ENCODE measurements around the gene PPP6R3.
"Not testable (repeated sequence)": the region's sequence is repeated elsewhere in the genome, so short reads cannot be mapped to it uniquely, and the experiment has no call there.

PPP6R3 gene

GRCh38 chr11:68424981-68425865 is 35.3 kb upstream of the PPP6R3 start:
- no peak for TF ChIP-seq JUND (IDR thresholded peaks at IDR 0.05; ENCODE audit: low read depth)
- DNase-seq (ENCODE audit: low read depth in 1 of 2, low spot score in 1 of 2): no peak
- in situ Hi-C loops (cut with HindIII; ENCODE audit: low pct_unique_long_range_greater_than_20kb, low sequenced_read_pairs): no loop called here

- TF ChIP-seq JUND (IDR thresholded peaks at IDR 0.05; ENCODE audit: low read depth): no peak
- in situ Hi-C loops (cut with HindIII; ENCODE audit: low pct_unique_long_range_greater_than_20kb, low sequenced_read_pairs): no loop called here
- DNase-seq (ENCODE audit: low read depth in 1 of 2, low spot score in 1 of 2): no peak
Measured at GRCh38 chr11:68425866-68426380, 34.6 kb upstream of the PPP6R3 start.

- TF ChIP-seq JUND (IDR thresholded peaks at IDR 0.05; ENCODE audit: low read depth): no peak
- in situ Hi-C loops (cut with HindIII; ENCODE audit: low pct_unique_long_range_greater_than_20kb, low sequenced_read_pairs): no loop called here
Measured at GRCh38 chr11:68429661-68430060, 30.9 kb upstream of the PPP6R3 start.

GRCh38 chr11:68430384-68430783 is 30.2 kb upstream of the PPP6R3 start:
- no peak for TF ChIP-seq JUND (IDR thresholded peaks at IDR 0.05; ENCODE audit: low read depth)
- no peak for DNase-seq (ENCODE audit: low read depth in 1 of 2, low spot score in 1 of 2)
- in situ Hi-C loops (cut with HindIII; ENCODE audit: low pct_unique_long_range_greater_than_20kb, low sequenced_read_pairs): no loop called here

More at GRCh38 chr11:68429661-68430060, 30.9 kb upstream of the PPP6R3 start:
- DNase-seq (ENCODE audit: low read depth in 1 of 2, low spot score in 1 of 2): no peak

GRCh38 chr11:68430801-68431200 is 29.8 kb upstream of the PPP6R3 start:
- in situ Hi-C loops (cut with HindIII; ENCODE audit: low pct_unique_long_range_greater_than_20kb, low sequenced_read_pairs): no loop called here
- DNase-seq (ENCODE audit: low read depth in 1 of 2, low spot score in 1 of 2): no peak

GRCh38 chr11:68431984-68432645 is 28.4 kb upstream of the PPP6R3 start:
- no peak for DNase-seq (ENCODE audit: low read depth in 1 of 2, low spot score in 1 of 2)
- in situ Hi-C loops (cut with HindIII; ENCODE audit: low pct_unique_long_range_greater_than_20kb, low sequenced_read_pairs): no loop called here

More at GRCh38 chr11:68430801-68431200, 29.8 kb upstream of the PPP6R3 start:
- no peak for TF ChIP-seq JUND (IDR thresholded peaks at IDR 0.05; ENCODE audit: low read depth)

GRCh38 chr11:68432874-68433273 is 27.7 kb upstream of the PPP6R3 start:
- in situ Hi-C loops (cut with HindIII; ENCODE audit: low pct_unique_long_range_greater_than_20kb, low sequenced_read_pairs): no loop called here
- DNase-seq (ENCODE audit: low read depth in 1 of 2, low spot score in 1 of 2): no peak
- TF ChIP-seq JUND (IDR thresholded peaks at IDR 0.05; ENCODE audit: low read depth): no peak

More at GRCh38 chr11:68431984-68432645, 28.4 kb upstream of the PPP6R3 start:
- TF ChIP-seq JUND (IDR thresholded peaks at IDR 0.05; ENCODE audit: low read depth): no peak

- in situ Hi-C loops (cut with HindIII; ENCODE audit: low pct_unique_long_range_greater_than_20kb, low sequenced_read_pairs): no loop called here
Measured at GRCh38 chr11:68433541-68433940, 27.0 kb upstream of the PPP6R3 start.

GRCh38 chr11:68434159-68434558 is 26.4 kb upstream of the PPP6R3 start:
- in situ Hi-C loops (cut with HindIII; ENCODE audit: low pct_unique_long_range_greater_than_20kb, low sequenced_read_pairs); DNase-seq (ENCODE audit: low read depth in 1 of 2, low spot score in 1 of 2): not testable (repeated sequence)

More at GRCh38 chr11:68433541-68433940, 27.0 kb upstream of the PPP6R3 start:
- no peak for DNase-seq (ENCODE audit: low read depth in 1 of 2, low spot score in 1 of 2)
- TF ChIP-seq JUND (IDR thresholded peaks at IDR 0.05; ENCODE audit: low read depth): no peak

- TF ChIP-seq JUND (IDR thresholded peaks at IDR 0.05; ENCODE audit: low read depth): no peak
- no peak for DNase-seq (ENCODE audit: low read depth in 1 of 2, low spot score in 1 of 2)
- in situ Hi-C loops (cut with HindIII; ENCODE audit: low pct_unique_long_range_greater_than_20kb, low sequenced_read_pairs): no loop called here
Measured at GRCh38 chr11:68436162-68436888, 24.2 kb upstream of the PPP6R3 start.

- no peak for DNase-seq (ENCODE audit: low read depth in 1 of 2, low spot score in 1 of 2)
- TF ChIP-seq JUND (IDR thresholded peaks at IDR 0.05; ENCODE audit: low read depth): no peak
- in situ Hi-C loops (cut with HindIII; ENCODE audit: low pct_unique_long_range_greater_than_20kb, low sequenced_read_pairs): no loop called here
Measured at GRCh38 chr11:68436985-68437926, 23.3 kb upstream of the PPP6R3 start.

Data from T47D (cell line).